SU-DHL-6 (cell line): Measurements from ENCODE around the gene OR52A1.

ENCODE experiments used
- H2AFZ ChIP-seq: fragments of 200-600 bp; sonication (generic); 2 replicates; pipeline ENCODE4 v1.6.1; 2014; ENCODE audit warnings: low read depth, mild to moderate bottlenecking, moderate library complexity, mixed read lengths, antibody characterized with exemption, low read length; ENCODE audit not compliant: severe bottlenecking
- H3F3A ChIP-seq: fragments of 200-600 bp; shearing (Covaris generic); 2 replicates; pipeline ENCODE4 v1.6.0; 2016; ENCODE audit warnings: antibody characterized with exemption, mild to moderate bottlenecking; ENCODE audit not compliant: insufficient read depth
- H3K27ac ChIP-seq: fragments of 200-600 bp; sonication (generic); 2 replicates; pipeline ENCODE4 v1.5.1; 2016; ENCODE audit warnings: low read depth, mild to moderate bottlenecking, low read length, moderate library complexity, mixed read lengths
- H3K27me3 ChIP-seq: fragments of 200-600 bp; sonication (generic), shearing (Covaris generic); 2 replicates; pipeline ENCODE4 v1.6.0; 2014; ENCODE audit warnings: mild to moderate bottlenecking, low read length
- H3K36me3 ChIP-seq: fragments of 200-600 bp; sonication (generic); 2 replicates; pipeline ENCODE4 v1.6.1; 2014; ENCODE audit warnings: mild to moderate bottlenecking, low read length, mixed read lengths
- H3K4me2 ChIP-seq: fragments of 300-600, 200-600 bp; shearing (Covaris generic), sonication (generic); 2 replicates; pipeline ENCODE4 v1.6.0; 2014; ENCODE audit warnings: low read length, low read depth, mild to moderate bottlenecking; ENCODE audit not compliant: poor library complexity, severe bottlenecking
- H3K4me3 ChIP-seq: fragments of 200-600 bp; sonication (generic); 2 replicates; pipeline ENCODE4 v1.5.1; 2014; ENCODE audit warnings: antibody characterized with exemption, low read length, mild to moderate bottlenecking, mixed read lengths; ENCODE audit not compliant: insufficient read depth, poor library complexity, severe bottlenecking
- H3K79me2 ChIP-seq: fragments of 200-600 bp; sonication (generic); 2 replicates; pipeline ENCODE4 v1.6.1; 2014; ENCODE audit warnings: mild to moderate bottlenecking, low read length, moderate library complexity; ENCODE audit not compliant: insufficient read depth
- H3K9ac ChIP-seq: fragments of 200-600 bp; sonication (generic); 2 replicates; pipeline ENCODE4 v1.7.0; 2014; ENCODE audit warnings: mild to moderate bottlenecking, low read length
- H3K9me2 ChIP-seq: fragments of 200-600 bp; sonication (generic); replicated peaks from 2 replicates; pipeline ENCODE4 v1.6.1; 2014; ENCODE audit warnings: low read length; ENCODE audit not compliant: insufficient read depth
- H3K9me3 ChIP-seq: fragments of 200-600 bp; sonication (generic); 2 replicates; pipeline ENCODE4 v1.6.1; 2014; ENCODE audit warnings: low read length, mixed read lengths; ENCODE audit not compliant: insufficient read depth
- H4K20me1 ChIP-seq: fragments of 200-600 bp; sonication (generic); 2 replicates; pipeline ENCODE4 v1.6.1; 2014; ENCODE audit warnings: low read depth, mild to moderate bottlenecking, antibody characterized with exemption, low read length, moderate library complexity, mixed read lengths
- CTCF ChIP-seq: fragments of 200-600 bp; sonication (generic); IDR thresholded peaks from one replicate; pipeline ENCODE4 v1.5.1; 2017; ENCODE audit warnings: antibody characterized with exemption, mild to moderate bottlenecking, low read length, moderate library complexity; ENCODE audit not compliant: insufficient read depth, poor library complexity, severe bottlenecking
- EZH2phosphoT487 ChIP-seq: fragments of 200-600 bp; sonication (generic), shearing (Covaris generic); conservative IDR thresholded peaks from 2 replicates; pipeline ENCODE4 v1.6.1; 2018; ENCODE audit warnings: mild to moderate bottlenecking, antibody characterized with exemption, low read length, moderate library complexity, mixed read lengths

Gene OR52A1

GRCh38 chr11:5102246-5102645 lies 52.3 kb downstream of the OR52A1 start:
- Histone ChIP-seq H3K9me3 (no peaks in the 10 kb centered on the region), H3K79me2 (no peaks in the 10 kb centered on the region), H3K27me3 (no peaks in the 10 kb centered on the region), H3K9ac (no peak overlapping the region), H4K20me1 (no peaks in the 10 kb centered on the region; the same call in 1 of the 2 replicates), H3K27ac (no peak overlapping the region), H3K9me2 (no peaks in the 10 kb centered on the region), H2AFZ (no peak overlapping the region), H3K36me3 (no peaks in the 10 kb centered on the region), H3K4me3 (no peak overlapping the region), H3K4me2 (no peak overlapping the region), H3F3A (no peaks in the 10 kb centered on the region)
- TF ChIP-seq CTCF (no peak), EZH2phosphoT487 (no peak)

GRCh38 chr11:5096011-5096410 lies 58.5 kb downstream of the OR52A1 start:
- Histone ChIP-seq H3K4me2 (no peak overlapping the region), H2AFZ (no peak overlapping the region), H3K79me2 (no peaks in the 10 kb centered on the region), H3K27ac (no peak overlapping the region), H3K9ac (no peak overlapping the region), H3K9me3 (no peaks in the 10 kb centered on the region), H3K36me3 (no peaks in the 10 kb centered on the region), H3K4me3 (no peak overlapping the region), H4K20me1 (no peaks in the 10 kb centered on the region), H3F3A (no peaks in the 10 kb centered on the region), H3K27me3 (no peaks in the 10 kb centered on the region), H3K9me2 (no peaks in the 10 kb centered on the region)
- TF ChIP-seq EZH2phosphoT487 (no peak), CTCF (no peak)
